Measurements from ENCODE around the gene LHFPL3. TPM values are rescaled to one million over a fixed set of nuclear protein-coding genes. Genes with fewer than 3 reads are reported as not detected.

Gene LHFPL3
- total RNA-seq, 1 donor from 2014 or later, result not detected

- no peak for DNase-seq (ENCODE audit: low read depth)
Observed at GRCh38 chr7:104843198-104843597, 514.8 kb downstream of the LHFPL3 start.

- DNase-seq (ENCODE audit: low read depth), result no peak
Observed at GRCh38 chr7:104845557-104845956, 517.2 kb downstream of the LHFPL3 start.

- no peak for DNase-seq (ENCODE audit: low read depth)
Observed at GRCh38 chr7:104846731-104847130, 518.3 kb downstream of the LHFPL3 start.

- peak; percentile 26 for DNase-seq (ENCODE audit: low read depth)
Observed at GRCh38 chr7:104848138-104848990, 520.0 kb downstream of the LHFPL3 start.

GRCh38 chr7:104850374-104850773, 522.0 kb downstream of the LHFPL3 start:
- DNase-seq (ENCODE audit: low read depth), result no peak

GRCh38 chr7:104851268-104851667, 522.9 kb downstream of the LHFPL3 start:
- DNase-seq (ENCODE audit: low read depth), result no peak

- DNase-seq (ENCODE audit: low read depth), result no peak
Observed at GRCh38 chr7:104852386-104852785, 524.0 kb downstream of the LHFPL3 start.

GRCh38 chr7:104855861-104856260, 527.5 kb downstream of the LHFPL3 start:
- peak; percentile 94 for DNase-seq (ENCODE audit: low read depth)

GRCh38 chr7:104857458-104858425, 529.3 kb downstream of the LHFPL3 start:
- peak; percentile 66 for DNase-seq (ENCODE audit: low read depth)

GRCh38 chr7:104859754-104860426, 531.5 kb downstream of the LHFPL3 start:
- peak; percentile 34 for DNase-seq (ENCODE audit: low read depth)

GRCh38 chr7:104861729-104862390, 533.5 kb downstream of the LHFPL3 start:
- no peak for DNase-seq (ENCODE audit: low read depth)

- DNase-seq (ENCODE audit: low read depth), result no peak
Observed at GRCh38 chr7:104862719-104863118, 534.3 kb downstream of the LHFPL3 start.

GRCh38 chr7:104873401-104873800, 545.0 kb downstream of the LHFPL3 start:
- no peak for DNase-seq (ENCODE audit: low read depth)

- DNase-seq (ENCODE audit: low read depth), result no peak
Observed at GRCh38 chr7:104878577-104878976, 550.2 kb downstream of the LHFPL3 start.

- DNase-seq (ENCODE audit: low read depth), result no peak
Observed at GRCh38 chr7:104883248-104883717, 554.9 kb downstream of the LHFPL3 start.

- DNase-seq (ENCODE audit: low read depth), result peak; percentile 83
Observed at GRCh38 chr7:104883718-104884452, 555.5 kb downstream of the LHFPL3 start.

- no peak for DNase-seq (ENCODE audit: low read depth)
Observed at GRCh38 chr7:104886651-104887050, 558.2 kb downstream of the LHFPL3 start.

- no peak for DNase-seq (ENCODE audit: low read depth)
Observed at GRCh38 chr7:104890216-104890615, 561.8 kb downstream of the LHFPL3 start.

- no peak for DNase-seq (ENCODE audit: low read depth)
Observed at GRCh38 chr7:104891949-104892348, 563.5 kb downstream of the LHFPL3 start.

- DNase-seq (ENCODE audit: low read depth), result no peak
Observed at GRCh38 chr7:104894314-104894713, 565.9 kb downstream of the LHFPL3 start.
